Karpas-422 (cell line): ENCODE data around the gene KRT3. TPM values are rescaled to one million over a fixed set of nuclear protein-coding genes. Genes with fewer than 3 reads are reported as not detected.
"Not testable (repeated sequence)": the region's sequence is repeated elsewhere in the genome, so short reads cannot be mapped to it uniquely, and the experiment has no call there.

Experiments used
- DNase-seq: peaks from one replicate; pipeline ENCODE4 v3.0.0-alpha.2; 2015
- H2AFZ ChIP-seq: fragments of 200-600 bp; sonication (generic); 2 replicates; pipeline ENCODE4 v1.6.1; 2014; ENCODE audit warnings: antibody characterized with exemption, low read length, mixed read lengths
- H3K27ac ChIP-seq: fragments of 200-600 bp; sonication (generic); 2 replicates; pipeline ENCODE4 v1.5.1; 2014; ENCODE audit warnings: mild to moderate bottlenecking, low read length, moderate library complexity
- H3K27me3 ChIP-seq: fragments of 200-600 bp; sonication (generic); 2 replicates; pipeline ENCODE4 v1.6.1; 2014; ENCODE audit warnings: low read length, mixed read lengths
- H3K36me3 ChIP-seq: fragments of 200-600 bp; sonication (generic); 2 replicates; pipeline ENCODE4 v1.6.1; 2014; ENCODE audit warnings: low read length, mixed read lengths; ENCODE audit not compliant: insufficient read depth
- H3K4me1 ChIP-seq: fragments of 200-600 bp; sonication (generic); 2 replicates; pipeline ENCODE4 v1.6.1; 2014; ENCODE audit warnings: mild to moderate bottlenecking, low read length, mixed read lengths
- H3K4me2 ChIP-seq: fragments of 200-600 bp; sonication (generic); 2 replicates; pipeline ENCODE4 v1.6.1; 2014; ENCODE audit warnings: low read length, low read depth, mild to moderate bottlenecking; ENCODE audit not compliant: poor library complexity, severe bottlenecking
- H3K4me3 ChIP-seq: fragments of 200-600 bp; sonication (generic); 2 replicates; pipeline ENCODE4 v1.5.1; 2014; ENCODE audit warnings: mild to moderate bottlenecking, antibody characterized with exemption, low read length, mixed read lengths
- H3K79me2 ChIP-seq: fragments of 200-600 bp; sonication (generic); 2 replicates; pipeline ENCODE4 v1.6.1; 2014; ENCODE audit warnings: mild to moderate bottlenecking, low read length, mixed read lengths
- H3K9ac ChIP-seq: fragments of 200-600 bp; sonication (generic); 2 replicates; pipeline ENCODE4 v1.6.0; 2014; ENCODE audit warnings: low read length
- H3K9me2 ChIP-seq: fragments of 200-600 bp; sonication (generic), shearing (Covaris generic); replicated peaks from 2 replicates; pipeline ENCODE4 v1.6.0; 2014; ENCODE audit warnings: mild to moderate bottlenecking, low read length, moderate library complexity; ENCODE audit not compliant: insufficient read depth
- H3K9me3 ChIP-seq: fragments of 300-700, 200-600 bp; sonication (generic); 2 replicates; pipeline ENCODE4 v1.6.1; 2014; ENCODE audit warnings: low read length, mixed read lengths
- H4K20me1 ChIP-seq: fragments of 200-600 bp; sonication (generic); 2 replicates; pipeline ENCODE4 v1.6.1; 2014; ENCODE audit warnings: mild to moderate bottlenecking, antibody characterized with exemption, low read length, low read depth; ENCODE audit not compliant: insufficient read depth
- total RNA-seq: library from RNA; depleted of rRNA; stranded (reverse); fragments of >200 nt; shearing (Covaris generic); gene quantifications from 2 replicates; pipeline ENCODE4 v1.2.3, GENCODE V29; 2014; ENCODE audit warnings: low replicate concordance

The KRT3 gene
- total RNA-seq, 1 experiment from 2014 or later: not detected

GRCh38 chr12:52795332-52795674 is 614 bp downstream of the KRT3 start:
- not testable (repeated sequence) for H3K27ac ChIP-seq, H2AFZ ChIP-seq, H3K9me3 ChIP-seq, H3K4me2 ChIP-seq, H3K4me3 ChIP-seq, H3K36me3 ChIP-seq, H3K79me2 ChIP-seq, H3K9ac ChIP-seq, H3K4me1 ChIP-seq, H3K9me2 ChIP-seq, DNase-seq, H3K27me3 ChIP-seq, H4K20me1 ChIP-seq

GRCh38 chr12:52794479-52795331 is 1.2 kb downstream of the KRT3 start:
- no peaks in the 10 kb centered on the region for H3K79me2 ChIP-seq
- H3K9me2 ChIP-seq: no peaks in the 10 kb centered on the region
- no peak for DNase-seq
- peaks cover 8% of the 10 kb centered on the region for H3K4me1 ChIP-seq
- H2AFZ ChIP-seq: no peak overlapping the region
- H3K9ac ChIP-seq: no peak overlapping the region
- no peak overlapping the region for H3K27ac ChIP-seq
- no peak overlapping the region for H3K4me3 ChIP-seq
- no peaks in the 10 kb centered on the region for H3K36me3 ChIP-seq
- H3K4me2 ChIP-seq: no peak overlapping the region
- H4K20me1 ChIP-seq: no peaks in the 10 kb centered on the region
- no peaks in the 10 kb centered on the region for H3K27me3 ChIP-seq
- H3K9me3 ChIP-seq: no peaks in the 10 kb centered on the region

GRCh38 chr12:52792185-52793029 is 3.5 kb downstream of the KRT3 start:
- Histone ChIP-seq H3K27ac (no peak overlapping the region), H3K79me2 (no peaks in the 10 kb centered on the region), H4K20me1 (0 out of 2 replicates have a peak, but pooled peaks cover 4% of the 10 kb centered on the region), H3K27me3 (no peaks in the 10 kb centered on the region), H3K4me1 (peaks cover 7% of the 10 kb centered on the region), H2AFZ (no peak overlapping the region), H3K9ac (no peak overlapping the region), H3K36me3 (no peaks in the 10 kb centered on the region), H3K9me2 (no peaks in the 10 kb centered on the region), H3K4me2 (no peak overlapping the region), H3K9me3 (no peaks in the 10 kb centered on the region), H3K4me3 (no peak overlapping the region)
- no peak for DNase-seq

GRCh38 chr12:52791271-52792184 is 4.4 kb downstream of the KRT3 start:
- 0 out of 2 replicates have a peak, but pooled peaks cover 4% of the 10 kb centered on the region for H4K20me1 ChIP-seq
- peaks cover 5% of the 10 kb centered on the region for H3K4me1 ChIP-seq
- no peaks in the 10 kb centered on the region for H3K79me2 ChIP-seq
- H3K36me3 ChIP-seq: no peaks in the 10 kb centered on the region
- no peaks in the 10 kb centered on the region for H3K9me2 ChIP-seq
- H2AFZ ChIP-seq: no peak overlapping the region
- no peaks in the 10 kb centered on the region for H3K9me3 ChIP-seq
- H3K9ac ChIP-seq: no peak overlapping the region
- H3K27me3 ChIP-seq: no peaks in the 10 kb centered on the region
- H3K27ac ChIP-seq: no peak overlapping the region
- no peak overlapping the region for H3K4me2 ChIP-seq
- DNase-seq: no peak
- no peak overlapping the region for H3K4me3 ChIP-seq

- H3K9me2 ChIP-seq: no peaks in the 10 kb centered on the region
- H3K4me3 ChIP-seq: no peak overlapping the region
- no peaks in the 10 kb centered on the region for H3K27me3 ChIP-seq
- H3K4me2 ChIP-seq: no peak overlapping the region
- H3K27ac ChIP-seq: no peak overlapping the region
- peaks cover 5% of the 10 kb centered on the region for H3K4me1 ChIP-seq
- H3K36me3 ChIP-seq: no peaks in the 10 kb centered on the region
- 0 out of 2 replicates have a peak, but pooled peaks cover 4% of the 10 kb centered on the region for H4K20me1 ChIP-seq
- no peaks in the 10 kb centered on the region for H3K9me3 ChIP-seq
- DNase-seq: no peak
- H3K79me2 ChIP-seq: no peaks in the 10 kb centered on the region
- no peak overlapping the region for H2AFZ ChIP-seq
- no peak overlapping the region for H3K9ac ChIP-seq
These were observed 5.3 kb downstream of the KRT3 start for GRCh38 chr12:52790427-52791270.

GRCh38 chr12:52789637-52790426 is 6.1 kb downstream of the KRT3 start:
- Histone ChIP-seq H3K27me3 (no peaks in the 10 kb centered on the region), H2AFZ (no peak overlapping the region), H3K79me2 (no peaks in the 10 kb centered on the region), H3K4me1 (peaks cover 13% of the 10 kb centered on the region), H3K4me3 (no peak overlapping the region), H3K27ac (no peak overlapping the region), H3K4me2 (no peak overlapping the region), H3K36me3 (no peaks in the 10 kb centered on the region), H4K20me1 (0 out of 2 replicates have a peak, but pooled peaks cover 4% of the 10 kb centered on the region), H3K9ac (no peak overlapping the region), H3K9me2 (no peaks in the 10 kb centered on the region), H3K9me3 (no peaks in the 10 kb centered on the region)
- DNase-seq: no peak
